PFSK-1 (cell line): ENCODE measurements around the gene PLEKHG3.

Source experiments
- FOXP2 ChIP-seq: optimal IDR thresholded peaks from 2 replicates; pipeline ENCODE3; 2011; ENCODE audit warnings: borderline replicate concordance, control low read depth, inconsistent platforms; ENCODE audit not compliant: insufficient read depth; ENCODE audit errors: extremely low read length, extremely low read depth
- POLR2AphosphoS5 ChIP-seq: IDR thresholded peaks from 2 replicates; pipeline ENCODE4 v1.6.1; 2012; ENCODE audit warnings: low read depth, mild to moderate bottlenecking, control low read depth, low read length, moderate library complexity
- REST ChIP-seq, 2 experiments: IDR thresholded peaks; 2 replicates each; pipeline versions ENCODE4 v1.6.1 to v1.8.0; 2011 to 2012; ENCODE audit warnings: low read depth in 2 of 2, low read length in 2 of 2, control low read depth in 1 of 2, inconsistent platforms in 1 of 2, mild to moderate bottlenecking in 1 of 2, moderate library complexity in 1 of 2; ENCODE audit not compliant: insufficient read depth in 1 of 2
- SIN3A ChIP-seq: IDR thresholded peaks from 2 replicates; pipeline ENCODE4 v1.6.1; 2012; ENCODE audit warnings: mild to moderate bottlenecking, low read length, moderate library complexity, borderline replicate concordance; ENCODE audit not compliant: insufficient read depth
- TAF1 ChIP-seq: IDR thresholded peaks from 2 replicates; pipeline ENCODE4 v1.6.1; 2012; ENCODE audit warnings: low read length, control low read depth, borderline replicate concordance; ENCODE audit not compliant: insufficient read depth

The PLEKHG3 gene

DNA sequence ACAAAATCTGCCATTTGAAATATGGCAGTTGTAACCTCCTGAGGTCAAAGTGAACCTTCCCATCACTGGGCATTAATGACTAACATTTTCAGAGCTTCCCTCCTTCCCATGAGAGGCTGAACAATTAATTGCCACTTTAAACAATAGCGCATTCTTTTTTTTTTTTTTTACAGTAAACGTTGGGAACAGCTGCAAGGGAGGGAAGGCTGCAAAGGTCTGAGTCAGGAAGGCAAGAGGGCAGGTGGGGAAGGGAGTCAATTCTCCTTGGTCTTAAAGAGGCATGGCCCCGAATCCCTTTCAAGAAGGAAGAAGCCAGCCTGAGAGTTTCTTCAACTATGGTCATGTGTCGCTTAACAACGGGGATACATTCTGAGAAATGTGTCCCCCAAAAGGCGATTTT is 41.0 kb upstream of the PLEKHG3 start:
- TF ChIP-seq REST (IDR thresholded peaks at IDR 0.05; ENCODE audit: insufficient read depth in 1 of 2, low read depth in 2 of 2, low read length in 2 of 2) = no peak
- no peak for TF ChIP-seq FOXP2
- TF ChIP-seq POLR2AphosphoS5 = no peak
- no peak for TF ChIP-seq TAF1
- TF ChIP-seq SIN3A = no peak

DNA sequence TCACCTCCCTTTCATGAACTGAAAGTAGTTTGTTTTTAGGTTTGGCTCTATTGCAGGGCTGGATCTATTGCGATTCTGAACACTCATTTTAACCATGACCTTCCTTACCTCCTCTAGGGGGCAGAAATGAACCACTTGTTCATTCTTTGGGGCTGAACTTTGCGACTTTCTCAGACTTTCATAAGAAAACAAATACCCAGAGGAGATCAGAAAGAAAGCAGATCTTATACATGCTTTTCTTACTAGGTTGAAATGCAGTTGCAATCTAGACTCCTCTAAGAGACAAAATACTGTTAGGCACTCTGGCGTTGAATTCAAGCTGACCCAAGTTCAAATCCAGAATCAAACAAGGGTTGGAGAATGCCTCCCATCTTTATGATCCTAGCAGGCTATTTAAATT is 32.6 kb upstream of the PLEKHG3 start:
- TF ChIP-seq FOXP2 = no peak
- no peak for TF ChIP-seq SIN3A
- TF ChIP-seq POLR2AphosphoS5 = no peak

- TF ChIP-seq TAF1 (no peak), REST (IDR thresholded peaks at IDR 0.05; ENCODE audit: insufficient read depth in 1 of 2, low read depth in 2 of 2, low read length in 2 of 2) (no peak), POLR2AphosphoS5 (no peak), FOXP2 (no peak), SIN3A (no peak)
These were observed 30.9 kb upstream of the PLEKHG3 start for GRCh38 chr14:64673316-64673715.

GRCh38 chr14:64673748-64674147 is 30.5 kb upstream of the PLEKHG3 start:
- TF ChIP-seq TAF1 = no peak
- TF ChIP-seq SIN3A = no peak
- no peak for TF ChIP-seq POLR2AphosphoS5
- no peak for TF ChIP-seq FOXP2
- TF ChIP-seq REST (IDR thresholded peaks at IDR 0.05; ENCODE audit: insufficient read depth in 1 of 2, low read depth in 2 of 2, low read length in 2 of 2) = no peak

- TF ChIP-seq POLR2AphosphoS5 (no peak), SIN3A (no peak), FOXP2 (no peak), REST (IDR thresholded peaks at IDR 0.05; ENCODE audit: insufficient read depth in 1 of 2, low read depth in 2 of 2, low read length in 2 of 2) (no peak)
These were observed 29.4 kb upstream of the PLEKHG3 start for GRCh38 chr14:64674829-64675228.

- TF ChIP-seq FOXP2 (no peak), POLR2AphosphoS5 (no peak), TAF1 (no peak), REST (IDR thresholded peaks at IDR 0.05; ENCODE audit: insufficient read depth in 1 of 2, low read depth in 2 of 2, low read length in 2 of 2) (no peak), SIN3A (no peak)
These were observed 28.9 kb upstream of the PLEKHG3 start for GRCh38 chr14:64675312-64675711.
